Lung (tissue), 12 donors: ENCODE measurements around the gene TRPM2. TPM values are rescaled to one million over a fixed set of nuclear protein-coding genes. Genes with fewer than 3 reads are reported as not detected.

Experiments used
- ATAC-seq: fragments of 200-7000 bp; cut with Tn5 transposase; one replicate; pipeline ENCODE4 v1.9.1; 2020; ENCODE audit warnings: moderate number of reproducible peaks; ENCODE audit not compliant: insufficient read depth, low FRiP score
- DNase-seq, 3 donors: peaks; one replicate each; pipeline ENCODE4 v3.0.0-alpha.2; 2013 to 2017
- H3K27ac ChIP-seq, 2 donors: one replicate each; pipeline ENCODE4 v1.5.1; 2013; ENCODE audit warnings: mild to moderate bottlenecking in 2 of 2, moderate library complexity in 2 of 2, control low read depth in 1 of 2, inconsistent platforms in 1 of 2, low read depth in 1 of 2, low read length in 1 of 2
- H3K27me3 ChIP-seq, 3 donors: one replicate each; pipeline ENCODE4 v1.5.1; 2013; ENCODE audit warnings: low read length in 2 of 3; ENCODE audit not compliant: control insufficient read depth in 3 of 3, insufficient read depth in 3 of 3
- H3K36me3 ChIP-seq, 4 donors: one replicate each; pipeline ENCODE4 v1.5.1; 2013; ENCODE audit warnings: low read length in 4 of 4, mild to moderate bottlenecking in 1 of 4, moderate library complexity in 1 of 4; ENCODE audit not compliant: control insufficient read depth in 4 of 4, insufficient read depth in 4 of 4
- H3K4me1 ChIP-seq, 5 donors: one replicate each; pipeline ENCODE4 v1.5.1; 2013; ENCODE audit warnings: low read length in 5 of 5, mild to moderate bottlenecking in 2 of 5, moderate library complexity in 1 of 5; ENCODE audit not compliant: control insufficient read depth in 5 of 5, insufficient read depth in 5 of 5
- H3K4me3 ChIP-seq: one replicate; pipeline ENCODE4 v1.5.1; 2013; ENCODE audit warnings: mild to moderate bottlenecking, control low read depth, moderate library complexity
- H3K9ac ChIP-seq, 2 donors: one replicate each; pipeline ENCODE4 v1.5.1; 2013; ENCODE audit warnings: low read length in 2 of 2, control low read depth in 1 of 2; ENCODE audit not compliant: insufficient read depth in 1 of 2
- H3K9me3 ChIP-seq, 4 donors: one replicate each; pipeline ENCODE4 v1.5.1; 2013; ENCODE audit warnings: low read length in 3 of 4, mild to moderate bottlenecking in 1 of 4, moderate library complexity in 1 of 4; ENCODE audit not compliant: control insufficient read depth in 4 of 4, insufficient read depth in 3 of 4
- WGBS, 2 donors: extraction: QIAGEN DNeasy Blood & Tissue Kit; methylation state at CpG; one replicate each; pipeline ENCODE4 v1.1.7; 2013; 5-methylcytosine and 5-hydroxymethylcytosine counted together
- polyA plus RNA-seq, 2 donors: library from polyadenylated mRNA; stranded (reverse); fragments of 200-250 nt; gene quantifications; one replicate each; pipeline ENCODE4 v1.2.1, GENCODE V29; 2013
- total RNA-seq, 2 donors: library from RNA; depleted of rRNA in 1 of 2; stranded (reverse); fragments of >200 nt in 1 of 2; gene quantifications; one replicate each; pipeline ENCODE4 v1.2.1, GENCODE V29; 2014 to 2021
- TF ChIP-seq, protein P1 (sequence below): IDR thresholded peaks from 2 replicates; pipeline ENCODE4 v1.5.1; 2012; ENCODE audit warnings: mild to moderate bottlenecking; ENCODE audit errors: control extremely low read depth, extremely low read depth
- donor health status: control.
- donor health status: control.
- donor health status: Bipolar disorder and iron deficiency.
- donor health status: healthy.
- donor health status: DM: yes; HTN: yes; CAD: no.

Gene TRPM2
- total and polyA plus RNA-seq, 4 donors: 5.9 to 26.2 (median 10.3) TPM

DNA sequence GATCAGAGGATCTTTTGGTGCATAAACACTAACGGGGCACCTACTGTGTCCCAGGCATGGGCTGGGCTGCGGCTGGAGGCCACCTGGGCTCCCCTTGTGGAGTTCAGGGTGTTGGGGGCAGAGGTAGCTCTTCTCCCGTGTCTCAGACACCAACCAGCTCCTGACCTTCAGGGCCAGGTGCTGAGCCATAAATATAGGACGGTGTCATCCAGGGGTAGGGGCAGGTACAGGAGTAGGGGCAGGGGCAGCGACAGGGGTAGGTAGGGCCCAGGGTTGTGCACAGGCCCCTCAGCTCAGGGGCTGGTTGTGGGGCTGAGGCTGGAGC lies 83.9 kb downstream of the TRPM2 start:
- DNase-seq (no peak), ATAC-seq (no peak)
- Histone ChIP-seq H3K27me3 (no peaks in the 10 kb centered on the region), H3K4me1 (peaks cover 0 to 4% (median 0%) of the 10 kb centered on the region in 5 donors), H3K9ac (no peak overlapping the region), H3K9me3 (no peaks in the 10 kb centered on the region), H3K4me3 (no peak overlapping the region), H3K36me3 (peaks cover 0 to 3% (median 0%) of the 10 kb centered on the region in 4 donors), H3K27ac (no peak overlapping the region)
- TF ChIP-seq, protein P1, sequence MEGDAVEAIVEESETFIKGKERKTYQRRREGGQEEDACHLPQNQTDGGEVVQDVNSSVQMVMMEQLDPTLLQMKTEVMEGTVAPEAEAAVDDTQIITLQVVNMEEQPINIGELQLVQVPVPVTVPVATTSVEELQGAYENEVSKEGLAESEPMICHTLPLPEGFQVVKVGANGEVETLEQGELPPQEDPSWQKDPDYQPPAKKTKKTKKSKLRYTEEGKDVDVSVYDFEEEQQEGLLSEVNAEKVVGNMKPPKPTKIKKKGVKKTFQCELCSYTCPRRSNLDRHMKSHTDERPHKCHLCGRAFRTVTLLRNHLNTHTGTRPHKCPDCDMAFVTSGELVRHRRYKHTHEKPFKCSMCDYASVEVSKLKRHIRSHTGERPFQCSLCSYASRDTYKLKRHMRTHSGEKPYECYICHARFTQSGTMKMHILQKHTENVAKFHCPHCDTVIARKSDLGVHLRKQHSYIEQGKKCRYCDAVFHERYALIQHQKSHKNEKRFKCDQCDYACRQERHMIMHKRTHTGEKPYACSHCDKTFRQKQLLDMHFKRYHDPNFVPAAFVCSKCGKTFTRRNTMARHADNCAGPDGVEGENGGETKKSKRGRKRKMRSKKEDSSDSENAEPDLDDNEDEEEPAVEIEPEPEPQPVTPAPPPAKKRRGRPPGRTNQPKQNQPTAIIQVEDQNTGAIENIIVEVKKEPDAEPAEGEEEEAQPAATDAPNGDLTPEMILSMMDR: no peak
- WGBS, 2 donors: 86 to 90% methylated on average over 5 of the region's 5 CpGs

GRCh38 chr21:44437696-44438431 lies 84.4 kb downstream of the TRPM2 start:
- DNase-seq (no peak), ATAC-seq (no peak)
- H3K27ac ChIP-seq: peak overlapping the region in 1 of 2 donors; percentile 91
- peaks cover 0 to 4% (median 0%) of the 10 kb centered on the region in 5 donors for H3K4me1 ChIP-seq
- TF ChIP-seq, protein P1: no peak
- no peak overlapping the region for H3K9ac ChIP-seq
- H3K36me3 ChIP-seq: peaks cover 0 to 3% (median 0%) of the 10 kb centered on the region in 4 donors
- WGBS, 2 donors: 89 to 95% methylated on average over 19 of the region's 19 CpGs
- no peaks in the 10 kb centered on the region for H3K27me3 ChIP-seq
- H3K4me3 ChIP-seq: no peak overlapping the region
- no peaks in the 10 kb centered on the region for H3K9me3 ChIP-seq

GRCh38 chr21:44438531-44439210 lies 85.2 kb downstream of the TRPM2 start:
- ATAC-seq (peak; percentile 39), DNase-seq (no peak)
- Histone ChIP-seq H3K27ac (peak overlapping the region in 1 of 2 donors; percentile 91), H3K4me1 (peaks cover 0 to 4% (median 0%) of the 10 kb centered on the region in 5 donors), H3K9ac (no peak overlapping the region), H3K36me3 (peaks cover 0 to 3% (median 0%) of the 10 kb centered on the region in 4 donors), H3K4me3 (no peak overlapping the region), H3K27me3 (no peaks in the 10 kb centered on the region), H3K9me3 (no peaks in the 10 kb centered on the region)
- 67 to 88% methylated on average over 34 of the region's 34 CpGs for WGBS, 2 donors
- TF ChIP-seq, protein P1: no peak
